LNCAP (cell line): ENCODE results near the gene TMEM51.

Source experiments
- TF ChIP-seq, protein P1 (sequence below): fragments of 450-650 bp; IDR thresholded peaks from 2 replicates; pipeline ENCODE4 v1.5.1; 2017; ENCODE audit warnings: mild to moderate bottlenecking

The TMEM51 gene

DNA sequence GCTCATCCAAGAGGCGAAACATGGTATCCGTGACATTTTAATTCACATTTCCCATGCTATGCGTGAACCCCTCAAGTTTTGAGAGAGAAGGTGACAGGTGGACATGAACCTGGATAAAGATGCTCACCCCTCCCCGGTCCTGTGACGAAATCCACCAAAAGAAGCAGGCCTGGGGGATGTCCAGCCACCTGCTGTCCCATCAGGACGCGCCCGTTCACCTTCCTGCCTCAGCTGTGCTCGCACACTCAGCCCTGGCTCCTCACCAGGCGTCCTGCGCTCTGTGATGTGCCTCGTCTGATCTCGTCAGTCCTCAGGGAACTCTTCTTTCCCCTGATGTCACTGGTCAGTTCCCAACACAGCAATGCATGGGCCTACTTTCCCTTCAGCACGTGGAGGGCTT lies 103.8 kb downstream of the TMEM51 start:
- TF ChIP-seq, protein P1, sequence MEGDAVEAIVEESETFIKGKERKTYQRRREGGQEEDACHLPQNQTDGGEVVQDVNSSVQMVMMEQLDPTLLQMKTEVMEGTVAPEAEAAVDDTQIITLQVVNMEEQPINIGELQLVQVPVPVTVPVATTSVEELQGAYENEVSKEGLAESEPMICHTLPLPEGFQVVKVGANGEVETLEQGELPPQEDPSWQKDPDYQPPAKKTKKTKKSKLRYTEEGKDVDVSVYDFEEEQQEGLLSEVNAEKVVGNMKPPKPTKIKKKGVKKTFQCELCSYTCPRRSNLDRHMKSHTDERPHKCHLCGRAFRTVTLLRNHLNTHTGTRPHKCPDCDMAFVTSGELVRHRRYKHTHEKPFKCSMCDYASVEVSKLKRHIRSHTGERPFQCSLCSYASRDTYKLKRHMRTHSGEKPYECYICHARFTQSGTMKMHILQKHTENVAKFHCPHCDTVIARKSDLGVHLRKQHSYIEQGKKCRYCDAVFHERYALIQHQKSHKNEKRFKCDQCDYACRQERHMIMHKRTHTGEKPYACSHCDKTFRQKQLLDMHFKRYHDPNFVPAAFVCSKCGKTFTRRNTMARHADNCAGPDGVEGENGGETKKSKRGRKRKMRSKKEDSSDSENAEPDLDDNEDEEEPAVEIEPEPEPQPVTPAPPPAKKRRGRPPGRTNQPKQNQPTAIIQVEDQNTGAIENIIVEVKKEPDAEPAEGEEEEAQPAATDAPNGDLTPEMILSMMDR, result no peak

DNA sequence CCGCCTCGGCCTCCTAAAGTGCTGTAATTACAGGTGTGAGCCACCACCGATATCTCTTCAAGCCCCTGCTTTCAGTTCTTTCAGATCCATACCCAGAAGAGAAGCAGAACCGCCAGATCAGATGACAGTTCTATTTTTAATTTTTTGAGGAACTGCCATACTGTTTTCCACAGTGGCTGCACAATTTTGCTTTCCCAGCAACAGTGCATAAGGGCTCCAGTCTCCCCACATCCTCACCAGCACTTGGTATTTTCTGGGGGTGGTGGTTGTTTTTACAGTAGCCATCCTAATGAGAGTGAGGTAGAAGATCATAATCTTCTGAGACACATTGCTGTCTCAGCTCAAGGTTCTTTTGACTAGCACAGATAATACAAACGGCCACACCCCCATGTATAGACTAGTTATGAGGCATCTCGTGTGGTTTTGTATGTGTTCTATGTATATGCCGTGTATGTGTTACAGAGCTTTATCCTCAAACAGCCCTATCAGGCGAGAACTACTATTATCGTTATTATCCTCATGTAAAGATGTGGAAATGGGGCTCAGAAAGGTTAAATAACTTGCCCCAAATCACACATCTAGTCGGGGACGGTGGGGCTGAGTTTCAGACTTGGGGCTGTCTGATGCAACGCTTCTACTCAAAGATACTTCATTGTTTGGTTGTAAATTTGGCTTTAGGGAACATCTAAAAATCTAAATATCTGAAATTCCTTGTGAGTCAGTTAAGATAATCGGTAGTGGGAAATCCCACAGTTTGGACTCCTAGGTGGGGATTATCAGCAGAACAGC lies 105.5 kb downstream of the TMEM51 start:
- TF ChIP-seq, protein P1, result no peak

DNA sequence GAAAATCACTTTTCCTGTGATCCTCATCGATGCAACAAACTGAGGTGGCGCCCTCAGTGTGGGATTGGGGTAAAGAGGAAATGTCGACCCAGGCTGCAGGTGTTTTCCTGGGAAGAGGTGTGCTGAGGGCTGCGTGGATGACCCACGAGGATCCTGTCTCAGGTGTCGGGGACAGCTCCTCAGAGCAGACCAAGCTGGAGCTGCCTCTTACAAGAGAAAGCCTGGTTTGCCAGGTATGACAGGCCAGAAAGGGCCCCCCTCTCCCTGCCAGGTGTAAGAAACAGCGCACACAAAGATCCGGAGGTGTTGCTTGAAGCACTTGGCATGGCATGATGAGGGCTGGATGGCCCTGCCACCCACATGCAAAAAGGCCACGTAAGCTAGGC lies 106.1 kb downstream of the TMEM51 start:
- TF ChIP-seq, protein P1, result no peak

DNA sequence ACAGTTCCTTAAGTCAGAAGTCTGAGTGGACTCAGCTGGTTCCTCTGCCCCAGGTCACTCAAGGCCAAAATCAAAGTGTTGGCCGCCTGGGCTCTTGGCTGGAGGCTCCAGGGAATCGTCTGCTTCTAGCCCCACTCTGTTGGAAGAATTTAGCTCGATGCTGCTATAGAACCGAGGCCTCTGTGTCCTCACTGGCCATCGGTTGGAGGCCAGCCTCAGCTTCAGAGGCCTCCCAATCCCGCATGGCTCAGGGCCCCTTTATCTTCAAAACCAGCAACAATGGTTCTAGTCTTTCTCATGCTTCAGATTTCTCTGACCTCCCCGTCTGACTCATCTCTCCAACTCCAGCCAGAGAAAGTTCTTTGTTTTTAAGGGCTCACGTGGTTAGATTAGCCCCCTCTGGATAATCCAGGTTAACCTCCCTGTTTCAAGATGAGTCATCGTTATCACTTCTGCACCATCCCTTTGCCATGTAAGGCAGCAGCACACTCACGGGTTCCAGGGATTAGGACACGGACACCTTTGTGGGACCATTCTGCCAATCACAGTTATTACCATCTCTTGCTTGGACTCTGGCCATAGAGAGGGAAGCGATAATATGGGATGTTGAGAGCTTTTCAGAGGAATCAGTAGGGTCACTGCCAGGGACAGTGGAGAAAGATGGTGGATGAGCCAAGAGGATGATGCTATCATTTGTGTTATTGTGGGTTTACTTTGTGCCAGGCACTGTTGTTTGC lies 107.0 kb downstream of the TMEM51 start:
- TF ChIP-seq, protein P1, result no peak

DNA sequence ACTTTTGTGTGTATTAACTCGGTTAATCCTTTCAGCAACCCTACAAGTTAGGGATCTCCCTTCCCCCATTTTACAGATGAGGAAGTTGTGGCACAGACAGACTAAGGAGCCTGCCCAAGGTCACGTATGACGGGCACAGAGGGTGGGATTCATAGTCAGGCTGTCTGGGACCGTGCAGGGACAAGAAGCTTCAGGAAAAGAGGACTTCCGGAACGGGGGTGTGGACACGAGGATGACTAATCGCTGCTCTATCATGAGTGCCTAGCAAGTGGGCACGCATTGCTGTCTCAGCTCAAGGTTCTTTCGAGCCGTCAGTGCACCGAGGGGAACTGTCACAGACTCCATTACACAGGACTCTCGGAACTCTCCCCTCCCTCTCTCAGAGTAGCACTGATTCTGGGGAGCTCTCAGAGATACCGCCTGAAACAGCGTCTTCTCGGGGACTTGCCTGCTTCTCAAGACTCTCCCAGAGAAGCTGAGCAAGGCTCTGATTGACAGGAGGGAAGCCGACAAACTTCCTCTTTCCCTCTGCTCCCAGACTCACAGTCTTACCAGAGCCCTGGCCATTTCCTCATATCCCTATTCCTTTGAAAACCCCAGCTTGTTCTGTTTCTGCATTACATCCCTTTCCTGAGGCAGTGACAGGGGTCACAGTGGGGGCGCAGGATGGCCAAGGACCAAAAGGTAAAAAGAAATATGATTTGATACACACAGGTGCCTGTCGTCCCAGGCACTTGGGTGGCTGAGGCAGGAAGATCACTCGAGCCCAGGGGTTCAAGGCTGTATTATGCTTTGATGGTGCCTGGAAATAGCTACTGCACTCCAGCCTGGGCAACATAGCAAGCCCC lies 107.8 kb downstream of the TMEM51 start:
- TF ChIP-seq, protein P1, result no peak

DNA sequence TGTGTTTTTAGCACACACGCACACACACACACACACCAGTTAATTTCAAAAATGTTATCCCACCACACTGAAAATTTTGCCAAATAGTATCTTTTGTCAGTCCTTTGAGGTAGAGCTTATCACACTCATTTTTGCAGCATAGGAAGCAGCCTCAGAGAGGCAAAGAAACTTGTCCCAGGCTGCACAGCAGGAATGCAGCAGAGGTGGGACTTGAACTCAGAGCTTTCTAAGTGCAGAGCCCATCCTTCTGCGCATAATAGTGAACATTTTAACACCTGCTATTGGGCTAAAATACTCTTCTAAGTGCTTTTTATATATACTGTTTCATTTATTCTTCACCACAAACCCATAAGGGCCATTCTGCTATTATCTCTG lies 108.4 kb downstream of the TMEM51 start:
- TF ChIP-seq, protein P1, result no peak

DNA sequence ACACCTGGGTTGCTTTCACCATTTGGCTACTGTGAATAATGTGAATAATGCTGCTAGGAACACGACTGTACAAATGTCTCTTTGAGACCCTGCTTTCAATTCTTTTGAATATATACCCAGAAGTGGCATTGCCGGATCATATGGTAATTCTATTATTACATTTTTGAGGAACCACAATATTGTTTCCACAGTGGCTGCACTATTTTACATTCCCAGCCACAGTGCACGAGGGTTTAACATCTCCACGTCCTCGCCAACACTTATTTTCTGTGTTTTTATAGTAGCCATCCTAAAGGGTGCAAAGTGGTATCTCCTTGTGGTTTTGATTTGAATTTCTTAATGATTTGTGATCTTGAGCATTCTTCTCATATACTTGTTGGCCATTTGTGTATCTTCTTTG lies 109.2 kb downstream of the TMEM51 start:
- TF ChIP-seq, protein P1, result no peak
